HG03565 (cell line): Measurements from ENCODE around the gene NFAT5.
"Not testable (repeated sequence)": the region's sequence is repeated elsewhere in the genome, so short reads cannot be mapped to it uniquely, and the experiment has no call there.

Experiments used
- ATAC-seq: cut with Tn5 transposase; IDR thresholded peaks from one replicate; pipeline ENCODE4 v1.9.1; 2021; ENCODE audit warnings: mild to moderate bottlenecking, moderate library complexity; ENCODE audit not compliant: unreplicated experiment

Gene NFAT5

DNA sequence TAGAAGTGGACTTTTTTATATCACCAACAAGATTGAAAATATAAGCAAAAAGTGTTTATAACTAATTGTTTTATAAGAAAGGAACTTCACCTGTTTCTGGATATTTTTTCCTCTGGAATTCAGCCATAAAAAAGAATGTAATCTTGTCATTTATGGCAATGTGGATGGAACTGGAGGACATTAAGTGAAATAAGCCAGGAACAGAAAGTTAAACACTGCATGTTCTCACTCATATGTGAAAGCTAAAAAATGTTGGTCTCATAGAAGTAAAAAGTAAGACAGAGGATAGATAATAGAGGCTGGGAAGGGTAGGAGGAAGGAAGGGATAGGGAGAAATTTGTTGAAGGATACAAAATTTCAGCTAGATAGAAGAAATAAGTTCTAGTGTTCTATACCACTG lies 67.6 kb downstream of the NFAT5 start:
- no peak for ATAC-seq

DNA sequence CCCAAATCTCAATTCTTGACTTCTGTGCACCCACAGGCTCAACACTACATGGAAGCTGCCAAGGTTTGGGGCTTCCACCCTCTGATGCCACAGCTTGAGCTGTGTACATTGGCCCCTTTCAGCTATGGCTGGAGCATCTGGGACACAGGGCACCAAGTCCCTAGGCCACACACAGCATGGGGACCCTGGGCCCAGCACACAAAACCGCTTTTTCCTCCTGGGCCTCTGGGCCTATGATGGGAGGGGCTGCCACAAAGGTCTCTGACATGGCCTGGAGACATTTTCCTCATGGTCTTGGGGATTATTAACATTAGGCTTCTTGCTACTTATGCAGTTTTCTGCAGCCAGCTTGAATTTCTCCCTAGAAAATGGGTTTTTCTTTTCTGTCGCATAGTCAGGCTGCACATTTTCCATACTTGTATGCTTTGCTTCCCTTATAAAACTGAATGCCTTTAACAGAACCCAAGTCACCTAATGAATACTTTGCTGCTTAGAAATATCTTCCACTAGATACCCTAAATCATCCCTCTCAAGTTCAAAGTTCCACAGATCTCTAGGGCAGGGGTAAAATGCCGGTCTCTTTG lies 70.9 kb downstream of the NFAT5 start:
- ATAC-seq = not testable (repeated sequence)

GRCh38 chr16:69637206-69637865 lies 71.6 kb downstream of the NFAT5 start:
- not testable (repeated sequence) for ATAC-seq

- not testable (repeated sequence) for ATAC-seq
Measured at GRCh38 chr16:69643997-69644396, 78.2 kb downstream of the NFAT5 start.

DNA sequence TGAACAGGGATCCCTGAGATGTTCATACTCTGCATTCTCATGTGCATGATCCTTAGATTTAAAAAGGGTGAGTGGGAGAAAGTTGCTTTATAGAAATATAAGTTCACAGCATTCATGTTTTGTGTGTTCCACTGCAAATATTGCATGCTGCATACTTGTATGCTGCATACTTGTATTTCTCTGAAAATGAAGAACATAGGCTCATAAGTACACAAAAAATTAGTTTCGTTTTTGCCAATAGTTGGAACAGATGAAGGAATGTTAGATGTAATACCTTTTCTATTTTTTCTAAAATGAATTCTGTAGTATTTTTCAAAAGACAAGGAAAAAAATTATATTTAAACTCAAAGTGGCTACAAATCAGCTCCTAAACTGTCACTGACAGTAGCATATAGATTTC lies 79.0 kb downstream of the NFAT5 start:
- no peak for ATAC-seq

DNA sequence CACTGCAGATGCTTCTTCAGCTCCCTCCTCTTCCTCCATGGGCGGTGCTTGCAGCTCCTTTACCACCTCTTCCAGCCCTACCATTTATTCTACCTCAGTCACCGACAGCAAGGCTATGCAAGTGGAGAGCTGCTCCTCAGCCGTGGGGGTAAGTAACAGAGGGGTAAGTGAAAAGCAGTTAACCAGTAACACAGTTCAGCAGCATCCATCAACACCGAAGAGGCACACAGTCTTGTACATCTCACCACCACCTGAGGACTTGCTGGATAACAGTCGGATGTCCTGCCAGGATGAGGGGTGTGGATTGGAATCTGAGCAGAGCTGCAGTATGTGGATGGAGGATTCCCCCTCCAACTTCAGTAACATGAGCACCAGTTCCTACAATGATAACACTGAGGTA lies 81.3 kb downstream of the NFAT5 start:
- no peak for ATAC-seq

DNA sequence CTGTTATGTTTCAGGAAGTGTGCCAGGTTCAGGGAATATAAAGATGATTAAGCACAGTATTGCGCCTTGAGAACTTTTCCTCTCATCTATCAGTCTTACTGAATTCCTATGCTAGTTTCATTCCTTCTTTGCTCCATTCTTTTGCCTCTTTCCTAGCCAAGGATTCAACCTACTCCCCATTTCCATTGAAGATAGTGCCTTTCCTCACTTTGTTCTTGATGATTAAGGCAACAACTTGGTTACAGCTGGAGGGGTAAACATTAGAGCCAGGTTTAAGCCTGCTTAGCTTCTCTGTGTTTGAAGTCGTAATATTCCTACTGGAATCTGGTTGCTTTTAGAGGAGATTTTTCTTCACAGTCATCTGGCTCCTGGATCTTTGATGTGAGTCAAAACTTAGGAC lies 85.5 kb downstream of the NFAT5 start:
- ATAC-seq = no peak

DNA sequence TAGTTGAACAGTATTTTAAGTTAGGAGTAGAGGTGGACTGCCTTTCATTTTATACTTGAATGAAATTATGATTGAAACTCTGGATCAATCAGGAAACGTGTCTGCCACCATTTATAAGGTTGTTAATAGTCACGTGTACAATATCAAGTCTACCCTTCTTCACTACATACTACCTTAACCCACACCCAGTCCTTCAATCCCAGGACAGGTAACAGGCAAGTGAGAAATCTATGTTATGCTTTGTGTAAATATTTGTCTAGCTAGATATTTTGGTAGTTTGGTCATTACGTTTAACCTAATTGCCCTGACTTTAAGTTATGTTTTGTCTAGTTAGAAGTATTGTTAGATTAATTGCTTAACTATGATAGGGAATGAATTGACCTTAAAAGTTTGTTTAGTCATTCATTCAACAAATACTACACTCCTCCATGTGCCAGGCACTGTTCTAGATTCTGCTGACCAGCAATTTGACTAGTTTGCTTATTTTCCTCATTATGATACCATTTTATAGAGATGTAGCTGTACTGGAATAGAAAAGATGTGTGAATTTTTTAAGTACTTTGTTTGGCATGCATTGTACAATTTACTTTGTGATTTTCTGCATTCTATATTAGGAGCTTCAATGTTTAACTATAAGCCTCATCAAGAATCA lies 88.6 kb downstream of the NFAT5 start:
- no peak for ATAC-seq

DNA sequence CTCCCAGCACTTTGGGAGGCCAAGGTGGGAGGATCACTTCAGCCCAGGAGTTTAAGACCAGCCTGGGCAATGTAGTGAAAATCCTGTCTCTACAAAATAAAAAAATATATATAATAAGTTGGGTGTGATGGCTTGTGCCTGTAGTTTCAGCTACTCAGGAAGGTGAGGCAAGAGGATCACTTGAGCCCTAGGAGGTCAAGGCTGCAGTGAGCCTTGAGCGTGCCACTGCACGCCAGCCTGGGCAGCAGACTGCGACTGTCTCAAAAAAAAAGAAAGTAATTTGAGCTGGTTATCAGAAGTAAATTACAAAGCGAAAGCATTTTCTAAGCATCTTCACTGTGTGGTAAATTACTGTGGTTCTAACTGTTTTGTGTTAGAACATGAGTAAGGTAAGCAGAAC lies 94.4 kb downstream of the NFAT5 start:
- ATAC-seq = no peak

GRCh38 chr16:69662901-69663300 lies 97.1 kb downstream of the NFAT5 start:
- ATAC-seq = no peak

- ATAC-seq = no peak
Measured at GRCh38 chr16:69663846-69664245, 98.1 kb downstream of the NFAT5 start.

DNA sequence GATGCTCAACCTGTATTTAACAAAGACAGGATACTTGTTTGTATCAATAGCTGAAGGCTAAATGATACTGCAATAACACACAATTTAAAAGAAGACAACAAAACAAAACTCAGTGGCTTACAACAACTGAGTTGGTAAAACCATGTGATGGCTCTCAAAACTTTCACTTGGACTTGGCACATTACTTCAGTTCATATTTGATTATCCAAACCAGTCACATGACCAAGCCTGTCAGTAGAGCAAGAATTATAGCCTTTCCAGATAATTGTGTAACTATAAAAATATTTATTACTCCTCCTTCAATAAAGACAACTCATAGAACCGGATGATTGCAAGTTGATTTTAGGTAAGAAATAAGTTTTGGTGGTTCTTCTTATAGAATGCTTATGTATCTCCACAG lies 103.8 kb downstream of the NFAT5 start:
- no peak for ATAC-seq

GRCh38 chr16:69672315-69672997 lies 106.7 kb downstream of the NFAT5 start:
- no peak for ATAC-seq

DNA sequence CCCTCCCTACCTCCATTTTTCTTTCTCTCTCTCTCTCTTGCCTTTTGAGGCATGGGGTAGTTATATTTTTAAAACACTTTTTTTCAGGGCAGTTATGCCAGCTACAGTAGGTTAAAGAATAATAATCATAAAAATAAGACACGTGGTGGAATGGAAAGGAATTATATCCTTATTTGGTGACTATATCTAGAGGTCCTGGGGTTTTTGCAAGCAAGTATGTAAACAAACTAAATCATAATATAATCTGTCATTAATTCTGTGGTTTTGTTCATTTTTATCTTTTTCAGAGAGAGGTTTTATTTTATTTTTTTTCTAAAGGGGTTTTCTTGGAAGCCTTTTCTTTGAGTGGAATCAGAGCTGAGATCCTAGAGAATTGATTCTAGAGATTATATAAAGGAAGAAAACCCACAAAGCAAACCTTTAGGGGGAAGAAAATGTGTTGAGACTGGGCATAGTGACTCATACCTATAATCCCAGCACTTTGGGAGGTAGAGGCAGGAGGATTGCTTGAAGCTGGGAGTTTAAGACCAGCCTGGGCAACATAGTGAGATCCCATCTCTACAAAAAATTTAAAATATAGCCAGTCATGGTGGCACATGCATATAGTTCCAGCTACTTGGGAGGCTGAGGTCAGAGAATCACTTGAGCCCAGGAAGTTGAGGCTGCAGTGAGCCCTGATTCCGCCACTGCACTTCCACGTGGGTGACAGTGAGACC lies 107.4 kb downstream of the NFAT5 start:
- no peak for ATAC-seq

GRCh38 chr16:69680358-69680757 lies 114.6 kb downstream of the NFAT5 start:
- no peak for ATAC-seq

DNA sequence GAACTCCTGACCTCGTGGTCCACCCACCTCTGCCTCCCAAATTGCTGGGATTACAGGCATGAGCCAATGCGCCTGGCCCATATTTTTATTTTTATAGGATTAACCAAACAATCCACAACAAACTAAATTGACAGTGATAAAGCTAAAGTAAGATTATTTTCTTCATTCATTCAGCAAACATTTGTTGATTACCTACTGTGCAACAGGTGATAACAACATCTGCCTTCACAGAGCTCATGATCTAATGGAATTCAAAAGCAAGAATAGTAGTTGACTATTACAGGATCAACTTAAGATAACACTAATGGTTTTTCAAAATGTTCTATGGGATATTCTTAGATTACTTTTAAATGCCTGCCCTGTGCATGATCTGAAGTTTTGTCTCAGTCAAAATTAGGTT lies 122.8 kb downstream of the NFAT5 start:
- no peak for ATAC-seq

DNA sequence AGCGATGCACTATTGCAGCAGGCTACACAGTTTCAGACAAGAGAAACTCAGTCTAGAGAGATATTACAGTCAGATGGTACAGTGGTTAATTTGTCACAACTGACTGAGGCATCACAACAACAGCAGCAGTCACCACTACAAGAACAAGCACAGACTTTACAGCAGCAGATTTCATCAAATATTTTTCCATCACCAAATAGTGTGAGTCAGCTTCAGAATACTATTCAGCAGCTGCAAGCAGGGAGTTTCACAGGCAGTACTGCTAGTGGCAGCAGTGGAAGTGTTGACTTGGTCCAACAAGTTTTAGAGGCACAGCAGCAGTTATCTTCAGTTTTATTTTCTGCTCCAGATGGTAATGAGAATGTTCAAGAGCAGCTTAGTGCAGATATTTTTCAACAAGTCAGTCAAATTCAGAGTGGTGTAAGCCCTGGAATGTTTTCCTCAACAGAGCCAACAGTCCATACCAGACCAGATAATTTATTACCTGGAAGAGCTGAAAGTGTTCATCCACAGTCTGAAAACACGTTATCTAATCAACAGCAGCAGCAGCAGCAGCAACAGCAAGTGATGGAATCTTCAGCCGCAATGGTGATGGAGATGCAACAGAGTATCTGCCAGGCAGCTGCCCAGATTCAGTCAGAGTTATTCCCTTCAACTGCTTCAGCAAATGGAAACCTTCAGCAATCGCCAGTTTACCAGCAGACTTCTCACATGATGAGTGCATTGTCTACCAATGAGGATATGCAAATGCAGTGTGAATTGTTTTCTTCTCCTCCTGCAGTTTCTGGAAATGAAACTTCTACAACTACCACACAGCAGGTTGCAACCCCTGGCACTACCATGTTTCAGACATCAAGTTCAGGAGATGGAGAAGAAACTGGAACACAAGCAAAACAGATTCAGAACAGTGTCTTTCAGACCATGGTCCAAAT lies 126.5 kb downstream of the NFAT5 start:
- ATAC-seq = no peak

DNA sequence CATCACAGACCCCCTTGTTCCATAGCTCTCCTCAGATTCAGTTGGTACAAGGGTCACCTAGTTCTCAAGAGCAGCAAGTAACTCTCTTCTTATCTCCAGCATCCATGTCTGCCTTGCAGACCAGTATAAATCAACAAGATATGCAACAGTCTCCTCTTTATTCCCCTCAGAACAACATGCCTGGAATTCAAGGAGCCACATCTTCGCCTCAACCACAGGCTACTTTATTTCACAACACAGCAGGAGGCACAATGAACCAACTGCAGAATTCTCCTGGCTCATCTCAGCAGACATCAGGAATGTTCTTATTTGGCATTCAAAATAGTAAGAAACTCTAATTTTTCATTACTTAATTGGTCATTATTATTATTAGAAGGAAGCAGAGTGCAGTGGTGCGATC lies 128.2 kb downstream of the NFAT5 start:
- ATAC-seq = no peak

DNA sequence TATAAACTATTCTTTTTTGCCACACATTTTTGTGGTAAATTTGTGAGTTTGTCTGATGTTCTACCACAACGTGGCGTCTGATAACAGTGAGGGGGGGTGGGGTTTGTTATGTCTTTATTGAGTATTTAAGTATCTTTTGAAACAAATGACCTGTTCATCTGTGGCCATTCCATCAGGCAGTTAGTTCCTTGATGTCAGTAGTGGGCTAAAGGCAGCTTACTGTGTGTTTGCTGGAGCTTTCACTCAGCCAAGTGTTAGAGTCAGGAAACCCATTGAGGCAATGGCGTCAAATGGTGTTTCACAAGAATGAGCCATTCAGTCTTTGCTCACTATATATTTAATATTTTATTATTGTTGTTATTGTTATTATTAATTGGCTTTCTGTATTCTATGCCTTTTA lies 132.6 kb downstream of the NFAT5 start:
- ATAC-seq = no peak

DNA sequence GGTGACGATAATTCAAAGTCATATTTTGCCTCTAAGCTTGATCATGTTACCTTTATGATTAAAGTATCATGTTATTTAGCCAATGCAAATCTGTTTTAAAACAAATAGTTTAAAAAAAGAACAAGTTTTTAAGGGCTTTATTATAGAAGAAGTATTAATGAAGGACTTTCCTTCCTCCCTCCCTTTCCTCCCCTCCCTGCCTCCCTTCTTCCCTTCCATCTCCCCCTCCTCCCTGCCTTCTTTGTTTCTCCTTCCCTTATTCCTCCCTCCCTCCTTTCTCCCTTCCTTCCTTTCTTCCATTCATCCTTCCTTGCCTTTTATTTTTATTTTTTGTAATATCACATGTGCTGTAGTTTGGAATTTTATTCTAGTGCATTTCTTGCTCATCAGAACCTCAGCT lies 134.1 kb downstream of the NFAT5 start:
- ATAC-seq = no peak
